ENCODE results near the gene PKIB. TPM values are rescaled to one million over a fixed set of nuclear protein-coding genes. Genes with fewer than 3 reads are reported as not detected.

PKIB gene
- polyA plus RNA-seq, 2 of the 4 experiments (the other 2 are of a cell fraction) = 0.37 to 1.5 TPM

- TF ChIP-seq ATOH8 (CRISPR knock-in tag; IDR thresholded peaks at IDR 0.05; ENCODE audit: low read depth) (no peak), CHD2 (IDR thresholded peaks at IDR 0.05; ENCODE audit: low read length, partially characterized antibody) (no peak), MAX (IDR thresholded peaks at IDR 0.05) (no peak)
These were observed 33.3 kb upstream of the PKIB start (continued) for GRCh38 chr6:122576888-122577287.

- 91% methylated on average over 1 of the region's 1 CpG for WGBS (ENCODE audit: missing lambda C conversion rate)
- no peak for ATAC-seq
- CTCF ChIA-PET = no interaction called here
These were observed 31.2 kb upstream of the PKIB start for GRCh38 chr6:122578961-122579360.

More at GRCh38 chr6:122578961-122579360, 31.2 kb upstream of the PKIB start:
- H3K9me3 ChIP-seq = no peaks in the 10 kb centered on the region
- FAIRE-seq (no peak), DNase-seq (ENCODE audit: low read depth in 1 of 2, low spot score in 1 of 2) (no peak)
- H3K4me2 ChIP-seq = no peak overlapping the region
- H3K4me3 ChIP-seq = no peak overlapping the region
- POLR2A ChIA-PET = no interaction called here
- TF ChIP-seq KDM5A (IDR thresholded peaks at IDR 0.05) = no peak
- TF ChIP-seq EP300 (IDR thresholded peaks at IDR 0.05) = no peak
- no peak for TF ChIP-seq PBX3 (IDR thresholded peaks at IDR 0.05)
- no peak for TF ChIP-seq BCL3 (IDR thresholded peaks at IDR 0.05)
- no peak for TF ChIP-seq ATOH8 (CRISPR knock-in tag; IDR thresholded peaks at IDR 0.05; ENCODE audit: low read depth)
- TF ChIP-seq EHF (CRISPR knock-in tag; IDR thresholded peaks at IDR 0.05) = no peak
- TF ChIP-seq EHMT2 (IDR thresholded peaks at IDR 0.05; ENCODE audit: low read depth) = no peak
- no peak for TF ChIP-seq HMGXB4 (CRISPR knock-in tag; IDR thresholded peaks at IDR 0.05; ENCODE audit: borderline replicate concordance)
- TF ChIP-seq E2F6 (IDR thresholded peaks at IDR 0.05; ENCODE audit: borderline replicate concordance, low read depth) = no peak
- TF ChIP-seq NFE2L2 (conservative IDR thresholded peaks at IDR 0.05; ENCODE audit: low read length) = no peak
- TF ChIP-seq CHD4 (IDR thresholded peaks at IDR 0.05; ENCODE audit: borderline replicate concordance) = no peak
- TF ChIP-seq POLR2AphosphoS2 (conservative IDR thresholded peaks at IDR 0.05; ENCODE audit: low read length) = no peak
- H3K27ac ChIP-seq = no peak overlapping the region
- H3K4me1 ChIP-seq = no peaks in the 10 kb centered on the region

Data from A549 (cell line).